ENCODE data around the gene GLI2.

GRCh38 chr2:120687210-120687609, 48.5 kb upstream of the GLI2 start:
- TF ChIP-seq POLR2A (IDR thresholded peaks at IDR 0.05), result no peak
- no peak for TF ChIP-seq POLR2AphosphoS5 (IDR thresholded peaks at IDR 0.05)
